NCI-H2171 treated with DMSO at 0.1 percent for 48 hours (cell line): ENCODE measurements around the gene DEAF1.

Experiments
- DNase-seq: peaks from one replicate; lab custom pipeline; 2025; lab: John Stamatoyannopoulos, UW

The DEAF1 gene

DNA sequence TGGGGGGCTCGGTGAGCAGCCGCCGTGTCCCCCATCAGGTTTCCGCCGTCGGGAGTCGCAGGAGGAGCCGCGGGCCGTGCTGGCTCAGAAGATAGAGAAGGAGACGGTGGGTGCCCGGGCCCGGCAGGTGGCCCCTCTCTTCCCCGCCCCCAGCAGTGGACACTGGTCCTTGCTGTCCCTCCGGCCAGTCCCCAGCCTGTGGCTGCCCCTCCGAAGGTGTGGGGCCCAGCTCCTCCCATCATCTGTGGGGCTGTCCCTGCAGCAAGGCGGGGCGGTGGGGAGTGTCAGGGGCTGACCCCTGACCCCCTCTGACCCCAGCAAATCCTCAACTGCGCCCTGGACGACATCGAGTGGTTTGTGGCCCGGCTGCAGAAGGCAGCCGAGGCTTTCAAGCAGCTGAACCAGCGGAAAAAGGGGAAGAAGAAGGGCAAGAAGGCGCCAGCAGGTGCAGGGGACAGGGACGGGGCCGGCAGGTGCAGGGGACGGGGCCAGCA, 26.3 kb upstream of the DEAF1 start:
- no peak for DNase-seq

DNA sequence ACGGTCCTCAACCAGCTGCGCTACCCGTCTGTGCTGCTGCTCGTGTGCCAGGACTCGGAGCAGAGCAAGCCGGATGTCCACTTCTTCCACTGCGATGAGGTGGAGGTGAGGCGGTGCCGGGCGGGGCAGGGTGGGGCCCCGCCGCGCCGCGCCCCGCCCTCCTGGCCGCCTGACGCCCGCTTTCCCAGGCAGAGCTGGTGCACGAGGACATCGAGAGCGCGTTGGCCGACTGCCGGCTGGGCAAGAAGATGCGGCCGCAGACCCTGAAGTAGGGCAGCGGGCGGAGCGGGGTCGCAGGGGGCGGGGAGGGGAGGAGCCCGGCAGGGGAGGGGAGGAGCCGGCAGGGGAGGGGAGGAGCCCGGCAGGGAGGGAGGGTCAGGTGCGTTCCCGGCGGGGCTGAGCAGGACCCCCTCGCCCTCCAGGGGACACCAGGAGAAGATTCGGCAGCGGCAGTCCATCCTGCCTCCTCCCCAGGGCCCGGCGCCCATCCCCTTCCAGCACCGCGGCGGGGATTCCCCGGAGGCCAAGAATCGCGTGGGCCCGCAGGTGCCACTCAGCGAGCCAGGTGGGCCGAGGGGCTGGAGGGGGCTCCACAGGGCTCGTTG, 25.7 kb upstream of the DEAF1 start:
- no peak for DNase-seq

DNA sequence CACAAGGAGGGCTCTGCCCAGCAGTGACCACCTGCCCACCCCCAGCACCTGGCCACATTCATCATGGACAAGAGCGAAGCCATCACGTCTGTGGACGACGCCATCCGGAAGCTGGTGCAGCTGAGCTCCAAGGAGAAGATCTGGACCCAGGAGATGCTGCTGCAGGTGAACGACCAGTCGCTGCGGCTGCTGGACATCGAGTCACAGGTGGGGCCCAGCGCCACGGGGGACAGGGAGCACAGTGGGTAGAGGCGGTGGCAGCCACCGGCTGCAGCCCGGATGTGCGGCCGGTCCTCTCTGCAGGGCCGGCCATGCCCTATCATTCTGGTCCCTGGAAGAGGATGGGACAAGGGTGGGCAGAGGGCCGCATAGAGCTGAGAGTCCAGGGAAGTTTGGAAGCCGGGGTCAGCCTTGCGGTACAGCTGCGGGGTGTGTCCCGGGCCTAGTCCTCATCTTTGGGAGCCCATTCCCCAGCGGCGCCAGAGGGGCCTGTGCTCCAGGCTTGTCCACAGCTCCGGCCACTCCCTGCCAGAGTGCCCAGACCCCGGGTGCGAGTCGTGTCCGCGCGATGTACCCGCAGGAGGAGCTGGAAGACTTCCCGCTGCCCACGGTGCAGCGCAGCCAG, 25.1 kb upstream of the DEAF1 start:
- no peak for DNase-seq

DNA sequence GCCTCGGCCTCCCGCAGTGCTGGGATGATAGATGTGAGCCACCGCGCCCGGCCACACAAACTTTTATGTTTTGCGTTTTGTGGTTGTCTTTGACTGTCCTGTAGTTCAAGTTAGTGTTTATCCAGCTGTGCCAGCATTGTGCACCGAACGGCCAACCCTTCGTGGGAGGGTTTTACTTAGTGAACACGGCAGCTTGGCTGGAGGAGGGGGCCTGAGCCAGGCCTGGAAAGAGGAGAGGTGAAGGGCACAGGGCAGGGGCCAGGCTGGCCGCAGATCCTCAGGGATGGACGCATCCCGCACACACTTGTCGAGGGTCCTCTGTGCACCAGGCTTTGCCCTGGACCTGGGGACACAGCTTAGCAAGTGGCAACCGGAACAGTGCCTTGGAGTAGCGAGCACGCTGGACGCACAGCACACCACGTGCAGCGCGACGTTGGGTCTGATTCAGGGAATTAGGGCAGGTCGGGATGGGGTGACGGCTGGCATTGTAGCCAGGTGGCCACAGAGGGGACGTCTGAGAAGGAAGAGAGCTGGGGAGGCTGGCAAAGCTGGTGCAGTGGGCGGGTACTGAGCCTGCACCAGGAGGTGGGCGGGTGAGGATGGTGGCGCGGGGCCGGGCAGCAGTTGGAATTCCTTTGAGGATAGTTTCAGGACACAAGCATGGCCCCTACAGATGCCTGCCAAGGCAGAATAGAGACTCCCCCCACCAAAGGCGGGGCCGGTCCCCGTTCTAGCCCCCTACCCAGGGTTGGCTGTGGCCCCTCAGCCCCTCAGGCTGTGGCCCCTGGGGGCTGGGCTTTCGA, 24.4 kb upstream of the DEAF1 start:
- DNase-seq, result no peak

DNA sequence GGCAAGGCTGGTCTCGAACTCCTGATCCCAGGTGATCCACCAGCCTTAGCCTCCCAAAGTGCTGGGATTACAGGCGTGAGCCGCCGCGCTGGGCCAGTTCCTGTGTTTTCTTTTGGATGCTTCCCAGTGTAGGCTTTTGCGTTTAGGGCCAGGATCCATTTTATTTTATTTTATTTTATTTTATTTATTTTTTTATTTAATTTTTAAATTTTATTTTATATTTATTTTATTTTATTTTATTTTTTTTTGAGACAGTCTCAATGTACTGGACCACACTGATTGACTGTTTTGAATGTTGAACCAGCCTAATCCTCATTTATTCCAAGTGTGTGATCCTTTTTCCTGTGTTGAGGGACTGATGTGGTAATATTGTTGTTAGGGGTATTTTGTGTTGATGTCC, 19.4 kb upstream of the DEAF1 start:
- DNase-seq, result no peak

DNA sequence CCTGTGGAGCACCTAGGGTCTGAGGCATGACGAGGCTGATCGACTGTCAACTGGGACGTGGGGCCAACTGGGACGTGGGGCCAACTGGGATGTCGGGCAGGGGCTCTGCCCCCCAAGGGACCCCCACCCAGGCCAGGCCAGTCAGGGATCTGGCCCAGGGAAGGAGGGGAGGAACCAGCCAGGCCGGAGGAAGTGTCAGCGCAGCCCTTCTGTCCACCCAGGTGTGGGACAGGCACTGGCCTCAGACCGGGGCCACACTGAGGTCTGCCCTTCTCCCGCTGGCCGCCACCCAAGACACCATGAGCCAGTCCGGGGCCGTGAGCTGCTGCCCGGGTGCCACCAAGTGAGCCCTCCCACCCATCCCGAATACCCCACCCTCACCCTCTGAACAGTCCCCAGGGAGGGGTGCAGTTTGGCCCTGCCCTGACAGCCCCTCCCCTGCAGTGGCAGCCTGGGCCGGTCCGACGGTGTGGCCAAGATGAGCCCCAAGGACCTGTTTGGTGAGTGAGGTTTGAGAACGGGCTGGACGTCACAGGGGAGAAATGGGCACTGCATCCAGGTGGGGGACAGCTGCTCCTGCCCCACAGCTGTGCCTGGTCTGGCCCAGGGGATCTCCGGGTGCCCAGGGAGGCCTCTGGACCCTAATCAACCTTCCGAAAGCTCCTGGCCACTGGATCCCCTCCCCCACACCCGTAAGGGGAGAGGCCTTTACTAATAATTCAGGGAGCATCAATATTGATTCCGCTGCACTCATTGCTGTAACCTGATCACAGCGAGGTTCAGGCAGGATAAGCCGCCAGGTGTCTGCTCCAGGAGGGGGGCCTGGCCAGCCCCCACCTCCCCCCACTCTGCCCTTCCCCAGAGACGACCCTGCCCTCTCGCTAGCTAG, 14.3 kb upstream of the DEAF1 start:
- DNase-seq, result peak; percentile 6

DNA sequence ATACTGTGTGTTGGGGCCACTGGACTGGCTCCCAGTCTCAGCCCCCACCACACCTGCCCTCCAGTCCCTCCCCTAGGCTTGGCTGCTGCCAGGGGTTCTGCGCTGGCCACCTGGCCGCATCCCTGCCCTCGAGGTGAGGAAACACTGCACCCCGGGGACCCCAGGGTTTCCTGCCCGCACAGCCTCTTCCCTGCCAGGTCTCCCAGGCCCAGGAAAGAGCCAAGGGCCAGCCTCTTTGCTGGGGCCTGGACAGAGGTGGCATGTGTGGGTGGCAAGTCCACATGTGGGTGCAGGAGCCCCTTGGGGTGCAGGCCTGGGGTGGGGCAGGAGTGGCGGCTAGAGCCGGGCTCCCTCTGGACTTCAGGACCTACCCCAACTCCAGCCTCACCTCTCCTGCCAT, 13.5 kb upstream of the DEAF1 start:
- no peak for DNase-seq

DNA sequence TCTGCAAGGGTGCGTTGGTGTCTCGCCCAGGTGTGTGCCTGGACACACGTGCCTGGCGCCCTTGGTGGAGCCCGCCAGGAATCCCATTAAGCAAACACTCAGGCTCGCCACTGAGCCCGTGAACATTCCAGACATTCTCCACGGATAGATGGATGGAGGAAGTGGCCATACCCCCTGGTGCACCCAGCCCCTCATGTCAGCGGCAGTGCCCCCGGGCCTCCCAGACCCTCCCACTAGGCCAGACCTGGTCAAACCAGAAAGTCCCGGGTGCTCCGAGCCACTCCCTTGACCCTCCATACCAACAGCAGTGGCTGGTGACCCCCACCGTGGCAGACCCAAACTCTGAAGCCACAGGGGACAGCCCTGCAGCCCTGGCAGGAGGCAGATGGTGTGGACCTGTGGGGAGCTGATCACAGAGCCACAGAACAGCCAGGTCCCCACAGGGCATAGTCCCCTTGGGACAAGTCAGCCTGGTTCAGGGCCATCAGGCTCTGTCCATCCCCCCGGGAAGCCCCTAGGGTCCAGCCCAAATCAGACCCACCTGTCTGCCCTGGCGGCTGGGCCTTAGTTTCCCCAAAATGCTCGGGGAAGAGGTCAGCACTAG, 12.9 kb upstream of the DEAF1 start:
- no peak for DNase-seq

DNA sequence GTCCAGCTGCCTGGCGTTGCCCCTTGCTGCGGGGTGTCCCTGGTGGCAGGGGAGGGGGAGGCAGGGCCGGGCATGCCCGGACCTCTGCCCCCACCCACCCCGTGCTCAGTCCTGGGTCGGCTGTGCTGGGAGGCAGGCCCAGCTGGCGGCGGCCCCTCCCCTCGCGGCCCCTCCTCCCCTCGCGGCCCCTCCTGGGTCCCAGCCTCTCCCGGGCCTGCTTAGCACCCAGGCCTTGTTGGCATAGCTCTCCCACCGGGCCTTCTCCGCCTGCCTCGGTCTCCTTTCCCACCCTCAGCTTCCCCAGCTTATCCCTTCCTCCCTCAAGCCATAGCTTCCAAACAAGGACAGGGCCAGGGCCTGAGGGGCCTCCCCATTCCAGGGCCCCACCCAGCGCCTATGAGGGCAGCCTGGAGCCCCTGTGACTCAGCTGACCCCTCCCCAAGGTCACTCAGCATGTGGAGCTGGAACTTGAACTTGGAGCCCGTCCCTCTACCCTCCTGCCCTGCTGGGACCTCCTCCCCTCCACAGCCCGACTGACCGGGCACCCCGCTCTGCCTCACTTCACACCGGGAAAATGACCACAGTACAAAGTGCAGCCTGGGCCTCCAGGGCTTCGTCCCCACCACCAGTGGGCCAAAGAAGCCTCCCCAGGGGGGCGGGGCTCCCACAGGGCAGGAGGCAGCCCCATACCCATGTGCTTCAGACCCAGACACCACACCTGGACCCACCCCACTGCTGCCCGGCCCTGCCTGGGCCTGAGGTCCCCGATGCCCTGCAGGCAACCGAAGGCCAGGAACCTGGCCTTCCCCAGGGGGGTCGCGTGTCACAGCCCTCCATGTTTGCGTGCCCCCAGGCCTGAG, 12.2 kb upstream of the DEAF1 start:
- peak; percentile 26 for DNase-seq

DNA sequence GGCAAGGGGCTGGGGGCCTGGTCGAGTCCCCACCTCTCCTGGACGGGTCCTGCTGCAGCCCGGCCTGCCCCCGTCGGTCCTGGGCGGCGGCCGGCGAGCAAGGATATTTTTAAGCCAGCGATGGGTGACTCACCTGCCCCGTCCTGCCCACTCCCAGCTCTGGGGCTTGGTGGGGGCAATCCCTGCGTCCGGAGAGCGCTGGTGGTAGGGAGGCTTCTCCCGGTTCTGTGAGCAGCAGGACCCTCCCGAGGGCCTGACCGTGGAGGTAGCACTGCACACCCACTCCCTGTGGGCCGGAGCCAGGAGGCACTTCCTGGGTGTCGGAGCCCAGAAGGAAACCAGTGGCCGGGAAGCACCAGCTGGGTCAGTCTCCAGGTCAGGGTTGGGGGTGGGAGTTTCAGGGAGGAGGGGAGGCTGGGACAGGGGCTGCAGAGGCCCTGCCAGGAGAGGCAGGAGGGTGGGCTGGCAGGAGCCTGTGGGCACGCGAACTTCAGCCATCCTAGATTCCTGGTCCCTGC, 11.5 kb upstream of the DEAF1 start:
- DNase-seq, result no peak

DNA sequence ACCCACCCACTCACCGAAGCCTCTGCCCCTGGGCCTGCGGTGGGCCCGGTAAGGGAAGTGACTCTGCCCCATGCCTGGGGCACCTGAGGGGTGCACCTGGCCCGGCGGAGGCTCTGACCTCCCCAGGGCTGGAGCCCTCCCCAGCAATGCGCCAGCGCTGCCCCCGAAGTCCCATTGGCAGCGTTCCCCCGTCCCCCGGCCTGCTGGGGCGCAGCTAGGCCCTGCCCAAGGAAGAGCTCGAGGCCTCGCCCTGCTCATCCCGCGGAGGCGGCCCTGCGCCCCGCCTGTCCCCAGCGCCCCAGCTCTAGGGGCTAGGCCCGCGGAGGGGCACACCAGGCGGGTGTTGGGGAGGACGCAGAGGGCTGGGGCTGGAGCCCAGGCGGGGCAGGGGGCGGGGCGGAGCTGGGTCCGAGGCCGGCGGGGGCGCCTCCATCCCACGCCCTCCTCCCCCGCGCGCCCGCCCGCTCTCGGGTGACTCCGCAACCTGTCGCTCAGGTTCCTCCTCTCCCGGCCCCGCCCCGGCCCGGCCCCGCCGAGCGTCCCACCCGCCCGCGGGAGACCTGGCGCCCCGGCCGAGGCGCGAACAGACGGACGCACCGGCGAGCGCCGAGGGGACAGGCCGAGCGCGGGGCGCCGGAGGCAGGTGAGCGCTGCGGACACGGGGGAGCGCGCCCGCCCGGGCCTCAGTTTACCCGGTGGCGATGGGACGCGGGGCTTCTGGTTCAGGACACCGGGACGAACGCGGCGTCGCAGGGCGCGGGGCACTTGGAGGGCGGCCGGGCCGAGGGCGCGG, 10.8 kb upstream of the DEAF1 start, which contains the start of gene EPS8L2:
Gene EPS8L2 (plus strand): TSS at position 586 of the 793 bp plus-strand sequence. CDS start 3,177 bp downstream, outside the sequence.
- no peak for DNase-seq

DNA sequence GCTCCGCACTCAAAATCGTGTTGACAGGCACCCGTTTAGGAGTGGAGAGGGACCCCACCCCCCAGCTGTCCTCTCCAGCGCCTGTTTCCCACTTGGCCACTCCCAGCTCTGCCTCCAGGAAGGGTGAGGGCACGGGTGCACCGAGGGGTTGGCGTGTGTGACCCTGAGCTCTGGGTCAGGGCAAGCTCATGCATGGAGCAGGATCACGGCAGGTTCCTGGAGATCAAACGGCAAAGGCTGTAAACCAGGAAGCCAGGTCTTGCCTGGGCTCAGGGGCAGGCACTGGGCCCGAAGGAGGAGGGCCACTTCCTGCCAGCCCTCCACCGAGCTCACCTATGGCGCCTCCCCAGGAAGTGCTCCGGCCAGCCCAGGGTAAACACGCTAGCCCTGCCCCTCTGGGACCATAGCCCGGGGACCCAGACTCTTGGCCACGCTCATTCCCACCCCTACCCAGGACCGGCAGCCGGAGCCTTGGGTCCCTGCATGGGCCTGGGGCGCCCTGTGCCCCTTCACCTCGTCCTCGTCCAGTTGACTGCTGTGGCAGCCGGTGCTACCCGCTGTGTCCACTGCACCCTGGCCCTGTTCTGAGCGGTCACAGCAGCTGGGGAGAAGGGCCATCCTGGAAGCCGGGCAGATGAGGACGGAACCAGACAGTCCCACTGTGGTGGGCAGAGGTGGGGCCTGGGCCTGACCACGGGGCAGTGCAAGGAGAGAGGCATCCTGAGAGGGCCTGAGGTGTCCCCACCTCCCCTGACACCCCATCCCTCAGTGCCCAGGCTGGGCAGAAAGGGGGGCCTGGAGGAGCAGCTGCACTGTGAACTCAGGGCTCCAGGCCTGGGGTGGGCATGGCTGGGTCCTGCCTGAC, 10.0 kb upstream of the DEAF1 start:
- DNase-seq, result no peak

DNA sequence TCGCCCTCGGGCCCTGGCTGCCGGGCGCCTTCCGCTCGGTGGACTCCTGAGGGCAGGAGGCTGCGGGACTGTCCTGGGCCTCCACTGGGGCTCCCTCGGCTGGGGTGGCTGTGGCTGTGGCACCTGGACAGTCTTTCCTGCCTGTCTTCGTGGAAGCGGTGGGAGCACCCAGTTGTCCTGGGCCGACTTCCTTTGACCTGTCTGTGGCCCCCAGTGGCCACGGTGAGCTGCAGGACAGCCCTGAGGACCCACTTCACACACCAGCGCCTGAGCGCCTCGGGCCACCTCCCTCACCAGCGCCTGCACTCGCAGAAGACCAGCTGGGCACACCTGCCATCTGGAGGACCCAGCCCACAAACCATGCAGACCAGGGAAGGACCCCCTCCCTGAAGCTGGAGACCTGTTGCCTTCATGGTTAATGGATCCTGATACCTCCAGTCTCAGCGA, 9.2 kb upstream of the DEAF1 start:
- DNase-seq, result no peak

DNA sequence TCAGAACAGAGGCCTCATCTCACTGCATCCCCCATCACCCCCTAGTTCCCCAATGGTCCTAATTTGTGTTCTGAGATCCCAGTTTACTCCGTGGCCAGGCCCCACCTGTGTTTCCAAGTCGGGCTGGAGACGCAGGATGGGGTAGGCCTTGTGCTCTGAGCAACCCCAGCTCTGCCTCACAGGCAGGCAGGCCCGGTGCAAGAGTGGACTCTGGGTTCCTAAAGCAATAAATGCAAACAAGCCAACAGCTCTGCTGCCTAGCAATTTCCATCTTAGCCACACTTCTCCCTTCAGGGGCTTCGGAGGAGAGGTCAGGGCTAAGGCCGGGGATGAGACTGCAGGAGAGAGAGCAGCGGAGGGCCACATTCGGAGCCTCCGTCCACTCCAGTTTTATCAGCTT, 8.5 kb upstream of the DEAF1 start:
- DNase-seq, result no peak

DNA sequence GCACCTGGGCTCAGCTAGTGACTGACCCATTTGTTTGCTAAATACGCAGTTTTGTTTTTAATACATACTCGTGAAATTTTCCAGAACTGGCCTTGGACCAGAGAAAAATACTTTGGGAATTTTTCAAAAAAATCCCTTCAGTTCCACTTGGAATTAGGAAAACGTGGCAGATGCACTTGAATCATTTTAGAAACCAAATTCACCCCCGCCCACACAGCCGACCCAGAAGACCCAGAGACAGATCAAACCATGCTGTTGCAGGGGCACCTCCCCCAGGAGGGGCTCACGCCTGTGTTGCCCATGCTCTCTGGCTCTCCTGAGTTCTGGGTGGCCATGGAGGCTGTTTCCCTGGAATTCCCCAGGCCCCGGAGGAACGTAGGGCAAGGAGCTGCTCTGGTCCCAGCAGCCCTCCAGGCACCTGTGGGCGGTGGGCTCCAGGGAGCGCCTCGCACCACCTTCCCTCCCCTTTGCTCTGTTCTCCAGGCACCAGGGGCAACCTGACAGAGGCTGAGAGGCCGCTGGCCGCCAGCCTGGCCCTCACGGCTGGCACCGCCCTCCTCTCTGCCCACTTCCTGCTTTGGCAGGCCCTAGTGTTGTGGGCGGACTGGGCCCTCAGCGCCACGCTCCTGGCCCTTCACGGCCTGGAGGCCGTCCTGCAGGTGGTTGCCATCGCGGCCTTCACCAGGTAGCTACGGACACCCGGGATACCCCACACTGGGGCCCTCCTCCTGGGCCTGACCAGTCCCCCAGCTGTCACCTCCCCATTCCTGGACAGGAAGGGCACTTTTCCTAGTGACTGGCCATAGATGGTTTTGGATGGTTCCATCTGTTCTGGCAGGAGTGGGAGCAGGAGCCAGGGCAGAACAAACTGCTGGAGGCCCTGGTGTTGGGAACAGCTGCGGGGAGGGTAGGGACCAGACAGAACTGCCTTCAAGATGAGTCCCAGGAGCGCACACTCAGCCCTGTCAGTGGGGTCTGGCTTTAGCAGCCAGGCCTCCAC, 7.7 kb upstream of the DEAF1 start:
- no peak for DNase-seq

DNA sequence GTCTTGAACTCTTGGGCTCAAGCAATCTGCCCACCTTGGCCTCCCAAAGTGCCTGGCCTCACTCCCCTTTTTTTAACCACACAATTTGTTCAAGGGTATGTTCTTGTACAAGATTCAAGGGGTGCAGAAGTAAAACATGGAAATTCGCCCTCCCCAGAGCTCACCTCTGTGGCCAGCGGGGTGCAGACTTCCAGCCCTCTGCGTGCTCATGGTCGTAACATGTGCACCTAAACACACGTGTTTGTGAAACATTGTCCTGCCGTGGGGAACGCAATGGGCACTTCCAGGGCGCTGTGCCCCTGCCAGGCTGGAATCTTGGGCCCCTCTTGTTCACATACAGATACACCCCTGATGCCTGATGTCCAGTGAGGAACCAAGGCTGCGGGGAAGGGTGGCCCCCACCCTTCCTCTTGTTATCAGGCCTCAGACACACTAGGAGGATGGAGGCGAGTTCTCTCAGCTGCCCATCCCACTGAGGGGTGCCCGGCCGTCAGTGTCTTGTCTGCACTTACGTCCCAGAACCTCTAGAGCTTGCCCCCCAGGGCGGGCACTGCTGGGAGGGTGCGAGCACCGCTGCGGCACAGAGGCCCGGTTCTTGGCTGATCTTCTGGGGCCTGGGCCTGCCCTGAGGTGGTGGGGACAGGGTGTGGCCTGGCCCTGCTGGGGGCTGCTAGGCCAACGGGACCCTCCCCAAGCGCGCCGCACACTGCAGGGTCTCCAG, 6.9 kb upstream of the DEAF1 start:
- no peak for DNase-seq

DNA sequence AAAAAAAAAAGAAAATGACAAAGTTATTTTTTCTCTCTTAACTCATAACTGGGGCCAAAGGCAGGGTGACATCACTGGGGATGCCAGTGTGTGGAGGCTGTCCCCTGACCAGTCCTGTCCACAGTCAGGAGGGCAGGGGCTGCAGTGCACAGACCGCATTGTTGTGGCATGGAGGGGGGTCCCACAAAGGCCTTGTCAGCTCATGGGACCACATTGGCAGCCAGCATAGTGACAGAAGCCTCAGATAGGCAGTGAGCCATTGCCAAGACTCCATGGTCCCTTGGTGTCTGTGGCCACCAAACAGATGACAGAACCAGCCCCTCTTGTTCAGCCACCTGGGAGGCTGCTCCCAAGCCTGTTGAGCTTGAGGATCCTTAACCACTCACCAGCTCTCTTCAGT, 4.7 kb upstream of the DEAF1 start:
- DNase-seq, result no peak
